GM23338 (cell line): ENCODE data around the gene SDF2L1. TPM values are rescaled to one million over a fixed set of nuclear protein-coding genes. Genes with fewer than 3 reads are reported as not detected.

Experiments used
- ATAC-seq: fragments of 200-7000 bp; cut with Tn5 transposase; 3 replicates; pipeline ENCODE4 v1.9.1; 2020
- DNase-seq: peaks from one replicate; pipeline ENCODE4 v3.0.0-alpha.2; 2015; ENCODE audit warnings: low spot score
- H2AFZ ChIP-seq: fragments of 200-600 bp; sonication (generic); 2 replicates; pipeline ENCODE4 v1.8.0; 2016; ENCODE audit warnings: antibody characterized with exemption, mild to moderate bottlenecking, moderate library complexity
- H3F3A ChIP-seq: fragments of 200-600 bp; sonication (generic); replicated peaks from 2 replicates; pipeline ENCODE4 v1.8.0; 2017; ENCODE audit warnings: antibody characterized with exemption, mixed run types, low read depth
- H3K27ac ChIP-seq: fragments of 200-600 bp; sonication (generic); 2 replicates; pipeline ENCODE4 v1.6.1; 2016; ENCODE audit warnings: low read depth
- H3K27me3 ChIP-seq: fragments of 200-600 bp; sonication (generic); 2 replicates; pipeline ENCODE4 v1.8.0; 2016; ENCODE audit warnings: mild to moderate bottlenecking, mixed run types, moderate library complexity; ENCODE audit not compliant: insufficient read depth
- H3K36me3 ChIP-seq: fragments of 200-600 bp; sonication (generic); 2 replicates; pipeline ENCODE4 v1.8.0; 2016; ENCODE audit warnings: mild to moderate bottlenecking; ENCODE audit not compliant: insufficient read depth
- H3K4me1 ChIP-seq: fragments of 200-600 bp; sonication (generic); 2 replicates; pipeline ENCODE4 v1.8.0; 2016; ENCODE audit warnings: mild to moderate bottlenecking, moderate library complexity; ENCODE audit not compliant: insufficient read depth
- H3K4me2 ChIP-seq: fragments of 200-600 bp; sonication (generic); 2 replicates; pipeline ENCODE4 v1.7.1; 2017; ENCODE audit warnings: mixed run types
- H3K4me3 ChIP-seq: fragments of 200-600 bp; sonication (generic); 2 replicates; pipeline ENCODE4 v1.6.1; 2016; ENCODE audit warnings: mixed run types
- H3K79me2 ChIP-seq: fragments of 200-600 bp; sonication (generic); replicated peaks from 2 replicates; pipeline ENCODE4 v1.8.0; 2017; ENCODE audit warnings: mild to moderate bottlenecking; ENCODE audit not compliant: insufficient read depth
- H3K9me2 ChIP-seq: fragments of 200-600 bp; sonication (generic); 2 replicates; pipeline ENCODE4 v1.8.0; 2017; ENCODE audit not compliant: insufficient read depth
- H4K20me1 ChIP-seq: fragments of 200-600 bp; sonication (generic); replicated peaks from 2 replicates; pipeline ENCODE4 v1.8.0; 2017; ENCODE audit warnings: mild to moderate bottlenecking; ENCODE audit not compliant: insufficient read depth
- H3K27ac Mint-ChIP-seq: 2 replicates; pipeline ENCODE4 v1.8.0; 2020; ENCODE audit warnings: inconsistent platforms, mild to moderate bottlenecking, moderate library complexity, mixed read lengths
- H3K27me3 Mint-ChIP-seq: 3 replicates; pipeline ENCODE4 v1.8.0; 2022; ENCODE audit warnings: low read depth, mild to moderate bottlenecking, moderate library complexity, mixed read lengths, inconsistent platforms; ENCODE audit not compliant: insufficient read depth, poor library complexity
- H3K36me3 Mint-ChIP-seq: 3 replicates; pipeline ENCODE4 v1.8.0; 2021; ENCODE audit warnings: low read depth, mild to moderate bottlenecking, inconsistent platforms, moderate library complexity, mixed read lengths
- H3K4me1 Mint-ChIP-seq: 3 replicates; pipeline ENCODE4 v1.8.0; 2020; ENCODE audit warnings: mild to moderate bottlenecking, inconsistent platforms, mixed read lengths
- H3K4me3 Mint-ChIP-seq: 3 replicates; pipeline ENCODE4 v1.8.0; 2021; ENCODE audit warnings: moderate library complexity, mild to moderate bottlenecking, inconsistent platforms, mixed read lengths
- H3K9me3 Mint-ChIP-seq: 3 replicates; pipeline ENCODE4 v1.8.0; 2020; ENCODE audit warnings: moderate library complexity, mild to moderate bottlenecking, inconsistent platforms, mixed read lengths
- CTCF ChIP-seq, 2 experiments: fragments of 200-600 bp in 1 of 2; sonication (generic) in 1 of 2; conservative IDR thresholded peaks; 2 replicates each; pipeline versions ENCODE4 v1.5.1 to v1.6.1; 2016 to 2017; ENCODE audit warnings: antibody characterized with exemption in 2 of 2, low read depth in 2 of 2, mild to moderate bottlenecking in 2 of 2, moderate library complexity in 1 of 2
- EZH2 ChIP-seq: fragments of 200-600 bp; sonication (generic); IDR thresholded peaks from one replicate; pipeline ENCODE4 v1.8.0; 2017; ENCODE audit warnings: antibody characterized with exemption, mild to moderate bottlenecking, low read depth; ENCODE audit not compliant: unreplicated experiment
- EZH2phosphoT487 ChIP-seq: fragments of 200-600 bp; sonication (generic); IDR thresholded peaks from one replicate; pipeline ENCODE4 v1.8.1; 2018; ENCODE audit warnings: antibody characterized with exemption; ENCODE audit not compliant: unreplicated experiment
- JUNB ChIP-seq: IDR thresholded peaks from one replicate; pipeline ENCODE4 v1.6.1; 2016; ENCODE audit warnings: antibody characterized with exemption; ENCODE audit not compliant: unreplicated experiment
- NANOG ChIP-seq: IDR thresholded peaks from 2 replicates; pipeline ENCODE4 v1.6.1; 2016; ENCODE audit warnings: antibody characterized with exemption, borderline replicate concordance
- POLR2AphosphoS5 ChIP-seq: IDR thresholded peaks from 2 replicates; pipeline ENCODE4 v1.6.1; 2016; ENCODE audit warnings: antibody characterized with exemption, low read depth
- ZNF114 ChIP-seq: fragments of 250-450 bp; sonication (Bioruptor Pico); IDR thresholded peaks from 2 replicates; pipeline ENCODE4 v1.5.0; 2020; ENCODE audit warnings: mild to moderate bottlenecking, moderate library complexity
- ZNF331 ChIP-seq: fragments of 250-450 bp; sonication (Bioruptor Pico); IDR thresholded peaks from 2 replicates; pipeline ENCODE4 v1.5.0; 2020; ENCODE audit warnings: low read depth, mild to moderate bottlenecking, moderate library complexity
- ZNF462 ChIP-seq: fragments of 250-450 bp; sonication (Bioruptor Pico); IDR thresholded peaks from 2 replicates; pipeline ENCODE4 v1.5.0; 2020; ENCODE audit warnings: mild to moderate bottlenecking, moderate library complexity
- polyA plus RNA-seq: library from polyadenylated mRNA; unstranded; fragments of >200 nt; fragmentation: Nextera tagmentation; extraction: Ambion mirVana; gene quantifications from 2 replicates; pipeline ENCODE4 v1.2.1, GENCODE V29; 2016
- total RNA-seq: library from RNA; depleted of rRNA; stranded (reverse); fragments of >200 nt; shearing (Covaris generic); gene quantifications from 2 replicates; pipeline ENCODE4 v1.2.3, GENCODE V29; 2014

SDF2L1 gene
- total and polyA plus RNA-seq, 2 experiments from 2014 or later, result 62.3 to 72.7 TPM

GRCh38 chr22:21652547-21653545 is 10.7 kb downstream of the SDF2L1 start:
- peak overlapping the region; percentile 87 for H3K4me2 ChIP-seq
- Mint-ChIP-seq H3K4me3 (peak overlapping the region; percentile 94), H3K4me1 (peaks cover 28% of the 10 kb centered on the region), H3K36me3 (peaks cover 34% of the 10 kb centered on the region), H3K9me3 (no peaks in the 10 kb centered on the region), H3K27ac (no peak overlapping the region), H3K27me3 (peaks cover 12% of the 10 kb centered on the region)
- H3K4me3 ChIP-seq, result peak overlapping the region; percentile 62
- H3F3A ChIP-seq, result peaks cover 42% of the 10 kb centered on the region
- no peaks in the 10 kb centered on the region; the same call in 1 of the 2 replicates for H4K20me1 ChIP-seq
- no peaks in the 10 kb centered on the region for H3K9me2 ChIP-seq
- peak; percentile 66 for DNase-seq
- H3K27me3 ChIP-seq, result no peaks in the 10 kb centered on the region
- no peak overlapping the region for H3K27ac ChIP-seq
- peaks cover 7% of the 10 kb centered on the region for H3K79me2 ChIP-seq
- TF ChIP-seq CTCF (conservative IDR thresholded peaks at IDR 0.05; ENCODE audit: low read depth in 2 of 2) (0 out of 4 replicates have a peak, but pooled peaks of 1 of the 2 experiments have one; percentile 15), EZH2phosphoT487 (no peak), POLR2AphosphoS5 (peak; percentile 20; the same call in 1 of the 2 replicates)
- ATAC-seq, result peak; percentile 20
- peaks cover 13% of the 10 kb centered on the region; the same call in 1 of the 2 replicates for H3K36me3 ChIP-seq
- peak overlapping the region; percentile 73; the same call in 1 of the 2 replicates for H2AFZ ChIP-seq
- peaks cover 27% of the 10 kb centered on the region for H3K4me1 ChIP-seq

- peaks cover 39% of the 10 kb centered on the region for H3F3A ChIP-seq
- Mint-ChIP-seq H3K4me3 (peak overlapping the region; percentile 66), H3K36me3 (peaks cover 26% of the 10 kb centered on the region), H3K27ac (peak overlapping the region; percentile 34; the same call in 1 of the 2 replicates), H3K27me3 (peaks cover 16% of the 10 kb centered on the region), H3K9me3 (no peaks in the 10 kb centered on the region), H3K4me1 (peaks cover 20% of the 10 kb centered on the region)
- peak overlapping the region; percentile 87 for H3K4me2 ChIP-seq
- H2AFZ ChIP-seq, result peak overlapping the region; percentile 52; the same call in 1 of the 2 replicates
- H3K27me3 ChIP-seq, result no peaks in the 10 kb centered on the region
- H3K36me3 ChIP-seq, result peaks cover 13% of the 10 kb centered on the region; the same call in 1 of the 2 replicates
- H3K9me2 ChIP-seq, result no peaks in the 10 kb centered on the region
- peaks cover 7% of the 10 kb centered on the region for H3K79me2 ChIP-seq
- H4K20me1 ChIP-seq, result no peaks in the 10 kb centered on the region; the same call in 1 of the 2 replicates
- DNase-seq (peak; percentile 85), ATAC-seq (peak; percentile 41)
- H3K4me1 ChIP-seq, result peaks cover 16% of the 10 kb centered on the region
- H3K27ac ChIP-seq, result peak overlapping the region; percentile 86
- peak overlapping the region; percentile 69 for H3K4me3 ChIP-seq
- TF ChIP-seq ZNF462, result no peak
- TF ChIP-seq EZH2phosphoT487, result no peak
- TF ChIP-seq ZNF331 (CRISPR knock-in tag), result no peak
- TF ChIP-seq EZH2, result no peak
- TF ChIP-seq POLR2AphosphoS5, result no peak
- no peak for TF ChIP-seq NANOG
- no peak for TF ChIP-seq JUNB
- TF ChIP-seq ZNF114 (CRISPR knock-in tag), result no peak
These were observed 14.9 kb downstream of the SDF2L1 start for GRCh38 chr22:21657020-21657359.
